OCI-LY7 (cell line): ENCODE data around the gene NRIP1.

Source experiments
- CTCF ChIP-seq: fragments of 200-600 bp; sonication (generic); conservative IDR thresholded peaks from 2 replicates; pipeline ENCODE4 v1.5.1; 2014; ENCODE audit warnings: mild to moderate bottlenecking, antibody characterized with exemption, low read length, moderate library complexity, mixed read lengths
- EZH2phosphoT487 ChIP-seq: fragments of 200-600 bp; sonication (generic); IDR thresholded peaks from 2 replicates; pipeline ENCODE4 v1.6.1; 2018; ENCODE audit warnings: low read depth, borderline replicate concordance, mild to moderate bottlenecking, mixed run types, antibody characterized with exemption, low read length, moderate library complexity, mixed read lengths

- TF ChIP-seq CTCF (no peak), EZH2phosphoT487 (no peak)
These were observed 7.5 kb downstream of the NRIP1 start for GRCh38 chr21:15057285-15057684.
